GM12878 (cell line): ENCODE data around the gene TBL1XR1. TPM values are rescaled to one million over a fixed set of nuclear protein-coding genes. Genes with fewer than 3 reads are reported as not detected.

Experiments used
- CHD2 ChIP-seq: IDR thresholded peaks from 2 replicates; pipeline ENCODE4 v1.6.1; 2011; ENCODE audit warnings: low read depth, low read length, improper control_type of control experiment, borderline replicate concordance
- EP300 ChIP-seq, 2 experiments: fragments of 150-350 bp in 1 of 2; IDR thresholded peaks; 2 replicates each; pipeline ENCODE4 v1.6.1; 2011 to 2012; ENCODE audit warnings: low read depth in 2 of 2, low read length in 2 of 2, borderline replicate concordance in 1 of 2, improper control_type of control experiment in 1 of 2, inconsistent platforms in 1 of 2; ENCODE audit not compliant: control insufficient read depth in 1 of 2
- FOXM1 ChIP-seq: IDR thresholded peaks from 2 replicates; pipeline ENCODE4 v1.6.1; 2012; ENCODE audit warnings: low read depth, mild to moderate bottlenecking, inconsistent platforms, low read length, moderate library complexity
- IKZF2 ChIP-seq, 2 experiments: fragments of 450-650 bp; IDR thresholded peaks; 2 replicates each; pipeline ENCODE4 v1.6.1; 2017; ENCODE audit warnings: mild to moderate bottlenecking in 2 of 2, moderate library complexity in 2 of 2
- MTA3 ChIP-seq: IDR thresholded peaks from 2 replicates; pipeline ENCODE4 v1.6.1; 2012; ENCODE audit warnings: low read length, inconsistent platforms, borderline replicate concordance
- PML ChIP-seq: IDR thresholded peaks from 2 replicates; pipeline ENCODE4 v1.6.1; 2012; ENCODE audit warnings: low read length, inconsistent platforms
- RAD21 ChIP-seq: IDR thresholded peaks from 2 replicates; pipeline ENCODE4 v1.6.1; 2011; ENCODE audit warnings: mild to moderate bottlenecking, low read depth, low read length, moderate library complexity; ENCODE audit not compliant: insufficient read depth
- SRF ChIP-seq, 2 experiments: IDR thresholded peaks; 2 replicates each; pipeline ENCODE4 v1.6.1; 2011; ENCODE audit warnings: low read depth in 2 of 2, low read length in 2 of 2, mild to moderate bottlenecking in 1 of 2, moderate library complexity in 1 of 2
- TAF1 ChIP-seq: IDR thresholded peaks from 2 replicates; pipeline ENCODE4 v1.6.1; 2011; ENCODE audit warnings: mild to moderate bottlenecking, low read depth, low read length, borderline replicate concordance
- TCF7 ChIP-seq: IDR thresholded peaks from 2 replicates; pipeline ENCODE4 v1.6.1; 2014; ENCODE audit warnings: antibody characterized with exemption, borderline replicate concordance
- ZBED1 ChIP-seq: IDR thresholded peaks from 2 replicates; pipeline ENCODE4 v1.6.1; 2016; ENCODE audit warnings: borderline replicate concordance
- polyA plus RNA-seq, 11 experiments: library from polyadenylated mRNA; depleted of rRNA in 4 of 11; unstranded in 6 of 11; stranded (reverse) in 5 of 11; fragments of >200 nt; fragmentation: Nextera tagmentation in 4 of 11; fragmentation: Illumina TruSeq in 1 of 11; extraction: Ambion mirVana in 4 of 11; extraction: Trizol in 1 of 11; gene quantifications; 1 replicate in 1 of 11; 2 replicates in 10 of 11; pipeline versions ENCODE4 v1.2.1 to v1.2.3, GENCODE V29; 2011 to 2016; ENCODE audit warnings: inconsistent platforms in 2 of 11, missing spikeins in 2 of 11, low read depth in 1 of 11
- total RNA-seq, 4 experiments: library from RNA; depleted of rRNA in 3 of 4; stranded (reverse); fragments of >200 nt in 3 of 4; fragmentation: Illumina TruSeq in 1 of 4; extraction: Trizol in 1 of 4; gene quantifications; 2 replicates each; pipeline versions ENCODE4 v1.2.1 to v1.2.3, GENCODE V29; 2013 to 2021
- TF ChIP-seq, protein P1 (sequence below): fragments of 450-650 bp; IDR thresholded peaks from 2 replicates; pipeline ENCODE4 v1.6.1; 2016; ENCODE audit warnings: mild to moderate bottlenecking, moderate library complexity, borderline replicate concordance
- TF ChIP-seq, protein P2 (sequence below): fragments of 450-650 bp; formaldehyde crosslinking; IDR thresholded peaks from 2 replicates; pipeline ENCODE4 v1.5.0; 2022; ENCODE audit warnings: mild to moderate bottlenecking, missing genetic modification characterization

The TBL1XR1 gene
- total and polyA plus RNA-seq, 10 of the 15 experiments (the other 5 are each of a cell fraction or from before 2014, with no cell fraction given): 13.0 to 115 (median 60.4) TPM

DNA sequence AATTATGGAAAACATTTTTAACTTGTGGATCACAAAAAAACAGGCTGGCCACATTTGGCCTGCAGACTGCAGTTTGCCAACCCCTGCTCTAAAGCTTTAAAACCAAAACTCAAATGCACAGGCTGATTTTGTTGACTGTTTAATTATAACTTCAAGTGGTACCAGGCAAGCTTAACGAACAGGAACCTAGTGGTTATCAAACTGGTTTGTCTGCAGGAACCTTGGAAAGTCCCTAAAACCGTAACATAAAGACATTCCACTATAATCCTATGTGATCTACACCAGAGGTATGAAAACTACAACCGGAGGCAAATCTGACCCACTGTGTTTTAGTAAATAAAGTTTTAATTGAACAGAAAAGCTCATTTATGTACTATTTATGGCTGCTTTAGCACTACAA lies 52.4 kb downstream of the TBL1XR1 start (continued):
- TF ChIP-seq, protein P1, sequence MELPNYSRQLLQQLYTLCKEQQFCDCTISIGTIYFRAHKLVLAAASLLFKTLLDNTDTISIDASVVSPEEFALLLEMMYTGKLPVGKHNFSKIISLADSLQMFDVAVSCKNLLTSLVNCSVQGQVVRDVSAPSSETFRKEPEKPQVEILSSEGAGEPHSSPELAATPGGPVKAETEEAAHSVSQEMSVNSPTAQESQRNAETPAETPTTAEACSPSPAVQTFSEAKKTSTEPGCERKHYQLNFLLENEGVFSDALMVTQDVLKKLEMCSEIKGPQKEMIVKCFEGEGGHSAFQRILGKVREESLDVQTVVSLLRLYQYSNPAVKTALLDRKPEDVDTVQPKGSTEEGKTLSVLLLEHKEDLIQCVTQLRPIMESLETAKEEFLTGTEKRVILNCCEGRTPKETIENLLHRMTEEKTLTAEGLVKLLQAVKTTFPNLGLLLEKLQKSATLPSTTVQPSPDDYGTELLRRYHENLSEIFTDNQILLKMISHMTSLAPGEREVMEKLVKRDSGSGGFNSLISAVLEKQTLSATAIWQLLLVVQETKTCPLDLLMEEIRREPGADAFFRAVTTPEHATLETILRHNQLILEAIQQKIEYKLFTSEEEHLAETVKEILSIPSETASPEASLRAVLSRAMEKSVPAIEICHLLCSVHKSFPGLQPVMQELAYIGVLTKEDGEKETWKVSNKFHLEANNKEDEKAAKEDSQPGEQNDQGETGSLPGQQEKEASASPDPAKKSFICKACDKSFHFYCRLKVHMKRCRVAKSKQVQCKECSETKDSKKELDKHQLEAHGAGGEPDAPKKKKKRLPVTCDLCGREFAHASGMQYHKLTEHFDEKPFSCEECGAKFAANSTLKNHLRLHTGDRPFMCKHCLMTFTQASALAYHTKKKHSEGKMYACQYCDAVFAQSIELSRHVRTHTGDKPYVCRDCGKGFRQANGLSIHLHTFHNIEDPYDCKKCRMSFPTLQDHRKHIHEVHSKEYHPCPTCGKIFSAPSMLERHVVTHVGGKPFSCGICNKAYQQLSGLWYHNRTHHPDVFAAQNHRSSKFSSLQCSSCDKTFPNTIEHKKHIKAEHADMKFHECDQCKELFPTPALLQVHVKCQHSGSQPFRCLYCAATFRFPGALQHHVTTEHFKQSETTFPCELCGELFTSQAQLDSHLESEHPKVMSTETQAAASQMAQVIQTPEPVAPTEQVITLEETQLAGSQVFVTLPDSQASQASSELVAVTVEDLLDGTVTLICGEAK: peak; percentile 84
- TF ChIP-seq CHD2 (no peak), RAD21 (no peak), MTA3 (no peak), ZBED1 (no peak), EP300 (IDR thresholded peaks at IDR 0.05; ENCODE audit: borderline replicate concordance in 1 of 2, control insufficient read depth in 1 of 2, low read depth in 2 of 2, low read length in 2 of 2) (peak in 1 of 2 experiments; percentile 81; a peak in 2 of 4 replicates), SRF (IDR thresholded peaks at IDR 0.05; ENCODE audit: low read depth in 2 of 2, low read length in 2 of 2) (no peak), TAF1 (no peak), TCF7 (peak; percentile 22; the same call in 1 of the 2 replicates), FOXM1 (0 out of 2 replicates have a peak, but pooled peaks have one; percentile 38), PML (no peak), IKZF2 (IDR thresholded peaks at IDR 0.05) (peak; percentile 29 to 49; a peak in 3 of 4 replicates)
- TF ChIP-seq, protein P2, sequence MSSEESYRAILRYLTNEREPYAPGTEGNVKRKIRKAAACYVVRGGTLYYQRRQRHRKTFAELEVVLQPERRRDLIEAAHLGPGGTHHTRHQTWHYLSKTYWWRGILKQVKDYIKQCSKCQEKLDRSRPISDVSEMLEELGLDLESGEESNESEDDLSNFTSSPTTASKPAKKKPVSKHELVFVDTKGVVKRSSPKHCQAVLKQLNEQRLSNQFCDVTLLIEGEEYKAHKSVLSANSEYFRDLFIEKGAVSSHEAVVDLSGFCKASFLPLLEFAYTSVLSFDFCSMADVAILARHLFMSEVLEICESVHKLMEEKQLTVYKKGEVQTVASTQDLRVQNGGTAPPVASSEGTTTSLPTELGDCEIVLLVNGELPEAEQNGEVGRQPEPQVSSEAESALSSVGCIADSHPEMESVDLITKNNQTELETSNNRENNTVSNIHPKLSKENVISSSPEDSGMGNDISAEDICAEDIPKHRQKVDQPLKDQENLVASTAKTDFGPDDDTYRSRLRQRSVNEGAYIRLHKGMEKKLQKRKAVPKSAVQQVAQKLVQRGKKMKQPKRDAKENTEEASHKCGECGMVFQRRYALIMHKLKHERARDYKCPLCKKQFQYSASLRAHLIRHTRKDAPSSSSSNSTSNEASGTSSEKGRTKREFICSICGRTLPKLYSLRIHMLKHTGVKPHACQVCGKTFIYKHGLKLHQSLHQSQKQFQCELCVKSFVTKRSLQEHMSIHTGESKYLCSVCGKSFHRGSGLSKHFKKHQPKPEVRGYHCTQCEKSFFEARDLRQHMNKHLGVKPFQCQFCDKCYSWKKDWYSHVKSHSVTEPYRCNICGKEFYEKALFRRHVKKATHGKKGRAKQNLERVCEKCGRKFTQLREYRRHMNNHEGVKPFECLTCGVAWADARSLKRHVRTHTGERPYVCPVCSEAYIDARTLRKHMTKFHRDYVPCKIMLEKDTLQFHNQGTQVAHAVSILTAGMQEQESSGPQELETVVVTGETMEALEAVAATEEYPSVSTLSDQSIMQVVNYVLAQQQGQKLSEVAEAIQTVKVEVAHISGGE (CRISPR knock-in tag): no peak
